Central memory CD4-positive, alpha-beta T cell (primary cell): Measurements from ENCODE around the gene AP5S1.
"Not testable (repeated sequence)": the region's sequence is repeated elsewhere in the genome, so short reads cannot be mapped to it uniquely, and the experiment has no call there.

Experiments used
- DNase-seq: peaks from one replicate; pipeline ENCODE4 v3.0.0; 2022

Gene AP5S1

GRCh38 chr20:3794168-3794567 lies 26.2 kb upstream of the AP5S1 start:
- DNase-seq = not testable (repeated sequence)

- DNase-seq = no peak
These were observed 25.5 kb upstream of the AP5S1 start for GRCh38 chr20:3794701-3795420.

DNA sequence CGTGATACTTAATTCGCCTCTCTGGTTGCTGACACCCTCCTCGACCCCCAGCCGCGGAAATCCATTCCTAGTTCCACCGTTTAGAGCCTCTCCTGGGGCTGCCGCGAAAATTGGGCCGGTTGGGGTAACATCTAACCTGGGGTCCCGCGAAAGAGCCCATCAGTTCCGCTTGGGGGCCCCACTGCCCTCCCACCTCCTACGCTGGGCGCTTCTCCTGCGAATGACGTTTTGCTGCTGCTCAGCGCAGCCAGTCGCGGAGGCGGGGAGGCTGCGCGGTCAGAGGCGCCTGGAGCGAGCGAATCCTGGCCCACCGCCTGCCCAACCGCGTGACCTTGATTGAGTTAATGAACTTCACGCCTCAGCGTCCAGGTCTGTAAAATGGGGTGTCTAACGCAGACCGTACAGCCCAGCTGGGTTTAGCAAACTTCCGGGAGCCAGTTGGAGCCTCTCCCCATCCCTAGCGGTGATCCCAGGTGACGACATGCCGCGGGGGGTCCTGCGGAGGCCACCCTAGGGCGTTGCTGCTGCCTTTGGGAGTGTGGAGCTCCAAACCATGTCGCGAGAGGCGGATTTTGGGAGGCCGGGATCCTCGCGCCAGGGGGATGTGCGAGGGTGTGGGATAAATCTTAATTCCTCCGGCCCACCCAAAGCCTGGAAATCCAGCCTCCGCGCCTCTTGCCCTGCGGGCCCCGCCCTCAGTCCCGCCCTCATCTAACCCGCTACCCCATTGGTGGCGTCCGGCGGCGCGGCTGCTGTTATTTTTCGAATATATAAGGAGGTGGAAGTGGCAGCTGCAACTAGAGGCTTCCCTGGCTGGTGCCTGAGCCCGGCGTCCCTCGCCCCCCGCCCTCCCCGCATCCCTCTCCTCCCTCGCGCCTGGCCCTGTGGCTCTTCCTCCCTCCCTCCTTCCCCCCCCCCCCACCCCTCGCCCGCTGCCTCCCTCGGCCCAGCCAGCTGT lies 24.6 kb upstream of the AP5S1 start, which contains the start of gene CDC25B:
Gene CDC25B, plus strand, starts transcription at position 800 of the 958 bp plus-strand sequence. CDS start 222 bp downstream, outside the sequence.
- DNase-seq = peak; percentile 79

DNA sequence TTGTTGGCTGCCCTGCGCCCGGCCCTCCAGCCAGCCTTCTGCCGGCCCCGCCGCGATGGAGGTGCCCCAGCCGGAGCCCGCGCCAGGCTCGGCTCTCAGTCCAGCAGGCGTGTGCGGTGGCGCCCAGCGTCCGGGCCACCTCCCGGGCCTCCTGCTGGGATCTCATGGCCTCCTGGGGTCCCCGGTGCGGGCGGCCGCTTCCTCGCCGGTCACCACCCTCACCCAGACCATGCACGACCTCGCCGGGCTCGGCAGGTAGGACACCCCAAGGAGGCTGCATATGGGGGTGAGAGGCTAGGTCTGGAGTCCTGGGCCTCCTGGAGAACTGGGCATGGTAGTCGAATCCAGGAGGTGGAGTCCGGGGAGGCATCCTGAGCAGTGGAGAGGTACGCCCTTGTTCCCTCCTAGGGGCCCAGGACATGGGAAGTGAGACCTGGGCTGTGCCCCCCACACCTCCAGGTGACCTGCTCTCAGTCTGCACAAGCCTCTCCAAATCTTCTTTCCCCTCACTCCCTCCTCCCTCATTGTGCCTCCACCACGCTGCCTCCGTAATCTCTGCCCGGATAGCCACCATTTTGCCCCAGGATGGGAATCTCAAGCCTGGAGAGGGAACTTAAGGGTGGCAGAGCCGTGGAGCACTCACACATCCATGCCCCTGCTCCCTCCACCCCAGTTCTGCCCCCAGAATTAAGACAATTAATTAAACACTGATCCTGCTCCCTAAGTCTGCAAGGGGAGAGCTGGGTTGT lies 23.7 kb upstream of the AP5S1 start:
- no peak for DNase-seq

DNA sequence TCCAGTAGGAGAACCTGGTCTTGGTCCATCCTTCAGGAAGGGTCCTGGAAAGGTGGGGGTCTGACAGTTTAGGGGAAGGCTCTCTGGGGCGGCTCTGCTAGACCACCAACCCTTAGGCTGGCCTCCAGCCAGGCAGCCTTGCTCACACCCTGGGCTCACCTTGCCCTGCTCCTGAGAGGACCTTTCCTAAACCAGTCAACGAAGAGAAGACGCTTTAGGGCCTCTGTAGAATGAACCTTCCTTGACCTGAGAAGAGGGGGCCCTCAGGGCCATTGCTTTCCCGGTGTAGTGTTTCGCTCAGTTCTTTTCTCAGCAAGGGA lies 23.2 kb upstream of the AP5S1 start:
- DNase-seq = no peak

DNA sequence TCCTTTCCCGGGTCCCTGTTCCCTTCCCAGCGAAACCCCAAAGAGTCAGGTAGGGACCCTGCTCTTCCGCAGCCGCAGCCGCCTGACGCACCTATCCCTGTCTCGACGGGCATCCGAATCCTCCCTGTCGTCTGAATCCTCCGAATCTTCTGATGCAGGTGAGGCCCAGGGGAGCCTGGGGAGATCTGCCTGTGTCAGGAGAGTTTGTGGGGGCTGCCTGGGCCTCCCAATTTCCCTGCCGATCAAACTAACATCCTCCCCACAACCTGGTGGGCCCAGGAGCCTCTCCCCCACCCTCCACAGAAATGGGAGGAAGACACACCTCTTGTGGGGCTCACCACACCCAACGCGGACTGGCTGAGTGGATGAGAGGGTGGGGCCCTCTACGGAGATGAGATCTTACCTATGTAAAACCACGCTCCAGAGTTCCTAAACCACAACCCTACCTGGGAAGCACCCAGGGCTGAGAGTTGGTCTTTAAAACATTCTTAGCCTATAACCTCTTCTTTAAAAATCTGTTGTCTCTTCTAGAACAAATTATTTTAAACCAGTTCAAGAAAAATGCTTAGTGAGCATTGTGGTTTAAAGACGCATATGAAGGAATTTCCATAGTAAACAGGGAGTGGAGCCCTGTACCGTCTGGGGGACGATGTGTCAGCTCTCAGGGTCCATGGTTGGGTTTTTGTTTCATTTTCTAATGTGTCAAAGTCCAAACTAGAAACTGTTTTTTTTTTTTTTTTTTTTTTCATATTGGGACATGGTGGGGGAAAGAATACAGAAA lies 22.6 kb upstream of the AP5S1 start:
- DNase-seq = peak; percentile 59

GRCh38 chr20:3798373-3798768 lies 22.0 kb upstream of the AP5S1 start:
- DNase-seq = no peak

DNA sequence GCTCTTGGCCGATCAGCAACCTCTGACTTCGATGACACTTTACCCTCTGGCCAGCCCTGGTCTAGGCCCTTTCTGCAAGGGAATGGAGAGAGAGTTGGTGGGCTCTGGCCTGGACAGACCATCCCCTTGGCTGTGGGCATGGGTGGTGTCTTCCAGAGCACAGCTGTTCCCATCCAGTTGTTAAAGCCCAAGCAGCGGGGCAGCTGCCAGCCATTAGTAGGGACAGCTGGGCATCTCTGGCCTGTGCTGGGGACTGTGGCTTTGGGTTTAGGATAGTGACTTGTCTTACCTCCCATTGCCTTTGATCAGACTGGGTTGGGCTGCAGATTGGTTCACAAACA lies 21.5 kb upstream of the AP5S1 start:
- no peak for DNase-seq

DNA sequence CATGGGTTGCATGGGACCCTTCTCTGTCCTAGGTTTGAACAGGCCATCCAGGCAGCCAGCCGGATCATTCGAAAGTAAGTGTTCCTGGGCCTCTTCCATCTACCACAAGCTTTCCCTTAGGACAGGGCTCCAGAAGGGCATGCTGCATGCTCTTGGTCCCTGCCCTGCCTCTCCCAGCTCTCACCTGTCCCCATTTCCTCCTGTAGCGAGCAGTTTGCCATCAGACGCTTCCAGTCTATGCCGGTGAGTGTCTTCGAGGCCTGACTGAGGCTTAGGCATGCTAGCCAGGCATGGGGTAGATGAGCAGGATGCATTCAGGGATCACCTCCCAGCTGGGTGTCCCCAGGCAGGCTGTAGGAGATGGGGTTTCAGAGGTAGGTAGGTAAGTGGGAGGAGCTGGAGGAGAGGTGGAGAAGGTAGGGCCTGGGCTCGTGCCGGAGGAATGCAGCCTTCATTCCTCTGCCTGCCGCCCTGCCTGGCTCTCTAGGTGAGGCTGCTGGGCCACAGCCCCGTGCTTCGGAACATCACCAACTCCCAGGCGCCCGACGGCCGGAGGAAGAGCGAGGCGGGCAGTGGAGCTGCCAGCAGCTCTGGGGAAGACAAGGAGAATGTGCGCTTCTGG lies 20.0 kb upstream of the AP5S1 start:
- no peak for DNase-seq

DNA sequence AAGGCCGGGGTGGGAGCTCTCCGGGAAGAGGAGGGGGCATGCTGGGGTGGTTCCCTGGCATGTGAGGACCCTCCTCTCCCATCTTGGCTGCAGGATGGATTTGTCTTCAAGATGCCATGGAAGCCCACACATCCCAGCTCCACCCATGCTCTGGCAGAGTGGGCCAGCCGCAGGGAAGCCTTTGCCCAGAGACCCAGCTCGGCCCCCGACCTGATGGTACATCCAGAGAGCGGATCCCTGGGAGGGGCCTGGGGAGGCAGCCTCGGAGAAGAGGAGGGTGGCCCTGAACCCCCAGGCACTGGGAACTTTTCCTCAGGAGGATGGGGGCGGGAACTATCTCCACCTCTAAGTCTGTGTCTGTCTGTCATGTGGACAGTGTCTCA lies 19.5 kb upstream of the AP5S1 start:
- DNase-seq = no peak

DNA sequence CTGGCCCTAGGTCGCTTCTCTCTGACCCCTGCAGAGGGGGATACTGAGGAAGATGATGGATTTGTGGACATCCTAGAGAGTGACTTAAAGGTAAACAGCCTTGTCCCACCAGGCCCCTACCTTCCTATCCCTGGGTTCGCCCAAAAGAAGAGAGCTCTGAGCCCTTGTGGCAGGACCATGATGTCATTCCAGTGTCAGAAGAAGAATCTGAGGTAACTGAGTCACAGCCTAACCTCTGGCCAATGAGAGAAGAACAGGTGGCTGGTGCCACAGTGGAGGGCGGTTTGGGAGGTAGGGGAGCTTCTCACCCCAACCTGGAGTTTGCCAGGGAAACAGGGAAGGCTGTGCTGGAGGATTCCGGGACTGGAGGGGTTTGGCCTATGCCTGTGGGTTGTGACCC lies 19.0 kb upstream of the AP5S1 start:
- no peak for DNase-seq

GRCh38 chr20:3801846-3802245 lies 18.5 kb upstream of the AP5S1 start:
- no peak for DNase-seq

GRCh38 chr20:3802524-3803239 lies 17.7 kb upstream of the AP5S1 start:
- DNase-seq = no peak

GRCh38 chr20:3803289-3803688 lies 17.1 kb upstream of the AP5S1 start:
- no peak for DNase-seq

DNA sequence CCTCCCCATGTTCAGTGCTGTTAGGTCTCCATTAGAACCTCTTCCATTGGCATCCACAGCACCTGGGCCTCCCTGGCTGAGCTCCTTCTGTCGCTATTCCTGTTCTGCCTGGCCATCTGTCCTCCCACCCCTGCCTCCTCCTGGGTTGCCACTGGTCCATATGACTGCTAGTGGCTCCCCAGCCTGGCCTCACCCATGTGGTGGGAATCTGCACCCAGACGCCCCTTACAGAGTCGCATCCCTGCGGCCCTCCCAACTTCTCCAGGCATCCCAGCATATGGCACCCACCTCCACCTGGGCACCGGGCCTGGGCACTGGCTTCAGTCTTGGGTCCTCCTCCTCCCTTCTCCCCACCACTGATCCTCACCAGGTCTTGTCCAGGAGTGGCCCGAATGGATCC lies 16.5 kb upstream of the AP5S1 start:
- DNase-seq = no peak

GRCh38 chr20:3804254-3804751 lies 16.0 kb upstream of the AP5S1 start:
- DNase-seq = no peak

DNA sequence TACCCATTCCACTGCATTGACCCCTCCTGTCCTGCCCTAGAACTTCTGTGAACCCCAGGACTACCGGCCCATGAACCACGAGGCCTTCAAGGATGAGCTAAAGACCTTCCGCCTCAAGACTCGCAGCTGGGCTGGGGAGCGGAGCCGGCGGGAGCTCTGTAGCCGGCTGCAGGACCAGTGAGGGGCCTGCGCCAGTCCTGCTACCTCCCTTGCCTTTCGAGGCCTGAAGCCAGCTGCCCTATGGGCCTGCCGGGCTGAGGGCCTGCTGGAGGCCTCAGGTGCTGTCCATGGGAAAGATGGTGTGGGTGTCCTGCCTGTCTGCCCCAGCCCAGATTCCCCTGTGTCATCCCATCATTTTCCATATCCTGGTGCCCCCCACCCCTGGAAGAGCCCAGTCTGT lies 15.6 kb upstream of the AP5S1 start:
- no peak for DNase-seq

GRCh38 chr20:3808544-3808943 lies 11.8 kb upstream of the AP5S1 start:
- no peak for DNase-seq

DNA sequence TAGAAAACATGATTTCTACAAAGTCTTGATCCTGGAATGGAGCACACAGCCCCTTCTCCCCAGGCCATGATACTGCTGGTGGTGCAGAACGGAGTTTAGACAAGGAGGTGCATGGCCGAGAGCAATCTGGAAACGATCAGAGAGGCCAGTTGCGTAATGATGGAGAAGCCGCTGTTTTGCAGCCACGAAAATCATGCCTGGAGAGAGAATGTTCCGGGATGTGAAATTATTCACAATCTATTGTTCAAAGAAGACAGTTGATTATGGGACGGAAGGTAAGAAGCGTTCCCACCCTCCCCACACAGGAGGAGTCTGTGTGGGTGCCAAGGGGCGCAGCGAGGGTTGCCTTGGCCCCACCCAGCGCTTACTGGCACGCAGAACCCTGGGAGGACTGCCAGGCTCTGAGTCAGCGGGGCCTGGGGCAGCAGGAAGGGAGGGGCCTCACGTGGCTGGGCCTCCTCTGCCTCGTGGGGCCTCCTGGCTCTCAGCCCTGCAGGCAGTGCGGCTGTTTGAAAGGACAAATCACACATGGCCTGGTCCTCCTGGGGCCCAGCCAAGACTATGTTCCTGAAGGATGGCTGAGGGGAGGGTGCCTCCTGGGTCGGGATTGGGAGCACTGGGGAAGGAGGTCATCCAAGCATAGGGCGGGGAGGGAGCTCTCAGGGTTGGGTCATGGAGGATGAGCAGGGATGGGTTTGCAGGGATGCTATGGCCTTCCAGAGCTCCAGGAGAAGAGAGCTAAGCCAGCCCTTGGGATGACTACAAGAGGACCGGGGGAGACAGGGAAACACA lies 8.7 kb upstream of the AP5S1 start:
- DNase-seq = peak; percentile 94

- no peak for DNase-seq
These were observed 8.1 kb upstream of the AP5S1 start for GRCh38 chr20:3812259-3812681.
